HCT116 (cell line): ENCODE results near the gene NBPF20. TPM values are rescaled to one million over a fixed set of nuclear protein-coding genes. Genes with fewer than 3 reads are reported as not detected.
"Not testable (repeated sequence)": the region's sequence is repeated elsewhere in the genome, so short reads cannot be mapped to it uniquely, and the experiment has no call there.

Experiments used
- ATAC-seq: fragments of 200-7000 bp; cut with Tn5 transposase; 2 replicates; pipeline ENCODE4 v1.9.1; 2020; ENCODE audit warnings: mild to moderate bottlenecking, moderate library complexity
- BruUV-seq: library from RNA; stranded (reverse); fragments of 400-500 nt; replicated peaks from 2 replicates; lab custom pipeline; 2021; lab: Mats Ljungman, UMichigan
- CTCF ChIA-PET: fragments of 300-600 bp; sonication (Branson Sonifier 250); formaldehyde crosslinking; loops from one replicate; lab custom pipeline; 2021; ENCODE audit warnings: antibody characterized with exemption; lab: Charles Lee
- POLR2A ChIA-PET: fragments of 300-600, 350-600 bp; sonication (Branson Sonifier 250); formaldehyde crosslinking; loops from one replicate; lab custom pipeline; 2021; ENCODE audit warnings: antibody characterized with exemption; lab: Charles Lee
- RAD21 ChIA-PET, 2 experiments: fragments of 300-600 bp; sonication (Branson Sonifier 250); formaldehyde crosslinking; loops; one replicate each; lab custom pipeline; 2023; ENCODE audit warnings: low total read pairs in 2 of 2; ENCODE audit not compliant: uncharacterized antibody in 2 of 2, unreplicated experiment in 2 of 2, low non-redundant PET in 1 of 2; lab: Charles Lee
- DNase-seq: peaks from one replicate; pipeline ENCODE4 v3.0.0-alpha.2; 2010; ENCODE audit warnings: low read depth, low spot score
- H2AFZ ChIP-seq: fragments of 200-600 bp; shearing (Covaris generic), sonication (generic); 2 replicates; pipeline ENCODE4 v1.6.1; 2017; ENCODE audit warnings: low read depth, mixed run types, mixed read lengths, antibody characterized with exemption, low read length; ENCODE audit not compliant: poor library complexity, severe bottlenecking
- H3K27ac ChIP-seq: 2 replicates; pipeline ENCODE4 v1.5.1; 2012; ENCODE audit warnings: low read depth, low read length
- H3K27me3 ChIP-seq: fragments of 200-600 bp; sonication (generic); 2 replicates; pipeline ENCODE4 v1.6.1; 2016; ENCODE audit warnings: mixed run types, low read length, mixed read lengths; ENCODE audit not compliant: insufficient read depth
- H3K36me3 ChIP-seq, 2 experiments: fragments of 200-500 bp in 1 of 2; fragments of 200-600 bp in 1 of 2; sonication (Bioruptor generic) in 1 of 2; sonication (generic) in 1 of 2; 2 replicates each; pipeline versions ENCODE4 v1.5.1 to v1.6.1; 2014 to 2016; ENCODE audit warnings: low read length in 2 of 2, inconsistent platforms in 1 of 2, mixed read lengths in 1 of 2, mixed run types in 1 of 2; ENCODE audit not compliant: insufficient read depth in 2 of 2, control insufficient read depth in 1 of 2
- H3K4me1 ChIP-seq, 2 experiments: fragments of 200-600 bp in 1 of 2; sonication (generic) in 1 of 2; 2 replicates each; pipeline versions ENCODE4 v1.5.1 to v1.6.1; 2012 to 2017; ENCODE audit warnings: low read length in 2 of 2, inconsistent platforms in 1 of 2, mild to moderate bottlenecking in 1 of 2, mixed read lengths in 1 of 2, mixed run types in 1 of 2, moderate library complexity in 1 of 2; ENCODE audit not compliant: insufficient read depth in 2 of 2, control insufficient read depth in 1 of 2
- H3K4me2 ChIP-seq: fragments of 200-600 bp; sonication (generic); 2 replicates; pipeline ENCODE4 v1.6.1; 2017; ENCODE audit warnings: mixed run types, low read length, mixed read lengths
- H3K4me3 ChIP-seq, 2 experiments: fragments of 200-600 bp in 1 of 2; sonication (generic) in 1 of 2; replicated peaks in 1 of 2; 2 replicates each; pipeline ENCODE4 v1.5.1; 2011 to 2016; ENCODE audit warnings: low read length in 2 of 2, control low read depth in 1 of 2, low read depth in 1 of 2, mild to moderate bottlenecking in 1 of 2, mixed read lengths in 1 of 2, mixed run types in 1 of 2
- H3K79me2 ChIP-seq: fragments of 200-600 bp; sonication (generic); 2 replicates; pipeline ENCODE4 v1.6.1; 2017; ENCODE audit warnings: mild to moderate bottlenecking, mixed run types, low read length, moderate library complexity, mixed read lengths; ENCODE audit not compliant: insufficient read depth
- H3K9ac ChIP-seq: fragments of 200-600 bp; sonication (generic); 2 replicates; pipeline ENCODE4 v1.6.1; 2016; ENCODE audit warnings: low read length, mixed read lengths
- H3K9me2 ChIP-seq: fragments of 200-600 bp; sonication (generic), shearing (Covaris generic); 2 replicates; pipeline ENCODE4 v1.6.1; 2017; ENCODE audit warnings: mixed run types, mild to moderate bottlenecking, moderate library complexity; ENCODE audit not compliant: insufficient read depth
- H3K9me3 ChIP-seq, 2 experiments: fragments of 200-500 bp in 1 of 2; fragments of 200-600 bp in 1 of 2; sonication (Bioruptor generic) in 1 of 2; sonication (generic) in 1 of 2; 2 replicates each; pipeline ENCODE4 v1.6.1; 2014 to 2017; ENCODE audit warnings: low read length in 2 of 2, mixed read lengths in 2 of 2, inconsistent platforms in 1 of 2, low read depth in 1 of 2, mild to moderate bottlenecking in 1 of 2, mixed run types in 1 of 2, moderate library complexity in 1 of 2; ENCODE audit not compliant: control insufficient read depth in 1 of 2, insufficient read depth in 1 of 2
- H4K20me1 ChIP-seq: fragments of 200-600 bp; sonication (generic), shearing (Covaris generic); 2 replicates; pipeline ENCODE4 v1.6.1; 2017; ENCODE audit warnings: mixed run types, mild to moderate bottlenecking, moderate library complexity; ENCODE audit not compliant: insufficient read depth
- intact Hi-C: fragments of 100-400 bp; cut with micrococcal nuclease; formaldehyde crosslinking; loops from 2 replicates; pipeline ENCODE4 v1.10.0; 2022
- total RNA-seq: library from RNA; stranded (reverse); gene quantifications from one replicate; pipeline ENCODE4 v1.2.1, GENCODE V29; 2021; ENCODE audit not compliant: unreplicated experiment

Gene NBPF20
- total RNA-seq, 1 experiment from 2014 or later: 3.8 TPM

DNA sequence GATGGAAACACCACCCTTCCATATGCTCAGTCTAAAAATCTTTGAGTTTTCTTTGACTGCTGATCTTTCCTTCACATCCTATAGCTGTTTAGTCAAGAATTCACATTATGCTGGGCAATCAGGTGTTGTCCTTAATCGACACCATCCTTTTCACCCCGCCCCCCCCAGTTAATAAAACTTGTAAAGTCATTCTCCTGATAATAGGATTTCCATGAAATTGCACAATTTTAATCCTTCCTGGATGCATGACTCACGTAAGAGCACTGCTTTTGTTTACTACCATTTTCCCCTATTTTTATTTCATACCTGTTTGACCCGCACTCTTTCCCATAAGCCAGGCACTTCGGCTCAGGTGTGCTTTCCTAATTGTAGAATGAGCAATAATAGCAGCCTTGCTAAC lies 16.9 kb upstream of the NBPF20 start:
- ATAC-seq, H3K9me3 ChIP-seq, H3K79me2 ChIP-seq, H3K4me1 ChIP-seq, DNase-seq, CTCF ChIA-PET, H3K4me2 ChIP-seq, H3K4me3 ChIP-seq, H4K20me1 ChIP-seq, H3K9me2 ChIP-seq, BruUV-seq, H3K36me3 ChIP-seq, H2AFZ ChIP-seq, intact Hi-C loops, RAD21 ChIA-PET, H3K27me3 ChIP-seq, H3K27ac ChIP-seq, POLR2A ChIA-PET, H3K9ac ChIP-seq: not testable (repeated sequence)

DNA sequence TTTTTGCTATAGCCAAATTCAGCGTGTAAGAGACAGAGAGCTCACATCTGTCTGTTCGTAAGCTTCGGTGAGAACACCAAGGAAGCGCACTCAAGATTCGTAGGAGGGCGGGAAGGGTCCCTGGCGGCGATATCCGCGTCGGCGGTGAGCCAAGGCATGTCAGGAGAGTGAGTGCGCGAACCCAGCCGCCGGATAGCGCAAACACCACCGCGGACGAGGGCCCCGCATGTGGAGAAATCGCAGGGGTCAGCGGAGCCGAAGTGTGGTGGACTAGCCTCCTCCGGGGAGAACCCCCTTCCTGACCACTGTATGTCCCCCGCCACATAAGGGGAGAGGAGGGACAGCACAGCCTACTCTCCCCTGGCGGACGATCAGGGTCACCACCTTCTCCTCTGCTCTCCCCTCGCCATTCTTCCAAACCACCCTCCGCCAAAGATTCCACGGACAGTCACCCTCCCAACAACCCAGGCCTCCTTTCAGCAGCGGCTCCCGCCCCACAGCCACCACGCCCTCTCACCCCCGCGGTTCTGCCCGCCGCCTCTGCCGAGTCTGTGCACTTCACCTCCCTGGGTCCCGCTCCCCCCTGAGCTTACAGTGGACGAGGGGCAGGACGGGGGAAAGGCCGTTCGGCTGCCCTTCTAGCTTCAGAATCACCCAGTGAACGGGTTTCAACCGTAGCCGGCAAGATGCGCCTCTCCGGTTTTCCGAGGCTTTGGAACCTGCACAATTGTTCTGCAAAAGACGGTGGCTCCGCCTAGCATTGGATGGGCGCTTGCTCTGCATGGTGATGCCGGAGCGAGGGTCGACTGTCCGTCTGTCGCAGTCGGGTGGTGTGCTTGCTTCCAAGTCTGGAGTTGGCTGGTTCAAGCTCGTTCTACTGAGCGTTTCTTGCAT lies 6.2 kb upstream of the NBPF20 start:
- H3K79me2 ChIP-seq, RAD21 ChIA-PET, ATAC-seq, H3K4me2 ChIP-seq, H3K9me3 ChIP-seq, H3K4me1 ChIP-seq, H2AFZ ChIP-seq, H3K9ac ChIP-seq, H3K36me3 ChIP-seq, DNase-seq, H3K27me3 ChIP-seq, intact Hi-C loops, POLR2A ChIA-PET, H3K27ac ChIP-seq, CTCF ChIA-PET, H3K9me2 ChIP-seq, H4K20me1 ChIP-seq, BruUV-seq, H3K4me3 ChIP-seq: not testable (repeated sequence)

DNA sequence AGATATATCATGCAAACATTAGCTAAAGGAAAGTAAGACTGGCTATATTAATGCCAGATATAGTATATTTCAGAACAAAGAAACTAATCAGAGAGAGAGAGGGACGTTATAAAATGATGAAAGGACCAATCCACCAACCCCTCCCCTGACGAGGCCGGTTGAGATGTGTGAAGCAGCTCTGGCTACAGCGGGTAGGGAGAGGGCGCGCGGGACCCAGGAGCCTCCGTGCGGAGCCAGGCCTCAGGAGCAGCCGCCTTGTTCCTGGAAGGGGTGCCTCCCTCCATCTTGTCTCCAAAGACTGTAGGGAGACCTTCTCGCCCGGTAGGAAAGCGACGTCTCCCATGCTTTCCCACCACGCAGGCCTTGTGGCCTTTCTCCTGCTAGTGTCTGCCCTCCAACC lies 5.4 kb upstream of the NBPF20 start:
- H3K9me2 ChIP-seq, H3K4me3 ChIP-seq, H4K20me1 ChIP-seq, POLR2A ChIA-PET, intact Hi-C loops, ATAC-seq, H3K36me3 ChIP-seq, H3K4me2 ChIP-seq, H3K27me3 ChIP-seq, H3K9ac ChIP-seq, H3K9me3 ChIP-seq, DNase-seq, CTCF ChIA-PET, RAD21 ChIA-PET, H3K4me1 ChIP-seq, BruUV-seq, H2AFZ ChIP-seq, H3K79me2 ChIP-seq, H3K27ac ChIP-seq: not testable (repeated sequence)

DNA sequence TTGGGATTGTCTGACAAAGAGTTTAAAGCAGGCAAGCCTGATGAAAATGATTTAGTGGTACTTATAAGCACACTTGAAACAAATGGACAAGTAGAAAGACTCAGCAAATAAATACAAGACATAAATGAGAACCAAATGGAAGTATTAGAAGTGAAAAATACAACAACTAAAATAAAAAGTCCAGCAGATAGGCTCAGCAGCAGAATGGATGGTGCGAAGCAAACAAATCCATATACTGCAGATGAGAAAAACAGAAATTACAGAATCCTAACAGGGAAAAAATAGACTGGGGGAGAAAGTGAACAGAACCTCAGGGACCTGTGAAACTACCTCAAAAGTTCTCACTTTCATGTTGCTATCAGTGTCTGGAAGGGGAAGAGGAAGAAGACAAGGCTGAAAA lies 3.9 kb upstream of the NBPF20 start:
- RAD21 ChIA-PET, intact Hi-C loops: not testable (repeated sequence)

More for the DNA sequence above, 3.9 kb upstream of the NBPF20 start:
- H3K4me2 ChIP-seq, H3K27ac ChIP-seq, H3K9me3 ChIP-seq, H2AFZ ChIP-seq, POLR2A ChIA-PET, H3K27me3 ChIP-seq, H3K79me2 ChIP-seq, DNase-seq, H3K4me3 ChIP-seq, CTCF ChIA-PET, H3K36me3 ChIP-seq, H3K4me1 ChIP-seq, H3K9ac ChIP-seq, H3K9me2 ChIP-seq, BruUV-seq, ATAC-seq, H4K20me1 ChIP-seq: not testable (repeated sequence)
